Activated T-cell treated with anti-CD3 and anti-CD28 coated beads for 24 hours (primary cell): ENCODE data around the gene MAPT.
"Not testable (repeated sequence)": the region's sequence is repeated elsewhere in the genome, so short reads cannot be mapped to it uniquely, and the experiment has no call there.

Experiments used
- DNase-seq: peaks from one replicate; pipeline ENCODE4 v3.0.0-alpha.2; 2020; ENCODE audit warnings: low read depth

Gene MAPT

GRCh38 chr17:45862127-45862526 lies 32.2 kb upstream of the MAPT start:
- not testable (repeated sequence) for DNase-seq

GRCh38 chr17:45863857-45864654 lies 30.3 kb upstream of the MAPT start:
- no peak for DNase-seq

GRCh38 chr17:45867171-45867570 lies 27.2 kb upstream of the MAPT start:
- DNase-seq, result no peak

DNA sequence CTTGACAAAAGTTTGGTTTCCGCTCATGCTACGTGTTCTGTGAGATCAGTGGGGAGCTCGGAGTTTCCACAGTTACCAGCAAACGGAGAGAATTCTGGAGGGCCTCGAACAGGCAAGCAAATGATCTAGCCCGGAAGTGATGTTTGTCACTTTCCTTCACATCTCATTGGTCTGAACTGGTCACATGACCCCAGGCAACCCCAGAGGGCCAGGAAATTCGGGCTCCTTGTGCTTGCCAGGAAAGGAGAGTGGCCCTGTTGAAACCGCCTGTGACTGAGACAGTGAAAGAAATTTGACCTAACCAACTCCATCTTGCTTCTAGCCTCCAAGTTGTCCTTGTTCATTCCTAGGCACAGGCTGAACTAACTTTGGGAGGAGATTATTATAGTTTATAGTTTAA lies 26.7 kb upstream of the MAPT start:
- DNase-seq, result no peak

GRCh38 chr17:45868276-45868675 lies 26.1 kb upstream of the MAPT start:
- no peak for DNase-seq

DNA sequence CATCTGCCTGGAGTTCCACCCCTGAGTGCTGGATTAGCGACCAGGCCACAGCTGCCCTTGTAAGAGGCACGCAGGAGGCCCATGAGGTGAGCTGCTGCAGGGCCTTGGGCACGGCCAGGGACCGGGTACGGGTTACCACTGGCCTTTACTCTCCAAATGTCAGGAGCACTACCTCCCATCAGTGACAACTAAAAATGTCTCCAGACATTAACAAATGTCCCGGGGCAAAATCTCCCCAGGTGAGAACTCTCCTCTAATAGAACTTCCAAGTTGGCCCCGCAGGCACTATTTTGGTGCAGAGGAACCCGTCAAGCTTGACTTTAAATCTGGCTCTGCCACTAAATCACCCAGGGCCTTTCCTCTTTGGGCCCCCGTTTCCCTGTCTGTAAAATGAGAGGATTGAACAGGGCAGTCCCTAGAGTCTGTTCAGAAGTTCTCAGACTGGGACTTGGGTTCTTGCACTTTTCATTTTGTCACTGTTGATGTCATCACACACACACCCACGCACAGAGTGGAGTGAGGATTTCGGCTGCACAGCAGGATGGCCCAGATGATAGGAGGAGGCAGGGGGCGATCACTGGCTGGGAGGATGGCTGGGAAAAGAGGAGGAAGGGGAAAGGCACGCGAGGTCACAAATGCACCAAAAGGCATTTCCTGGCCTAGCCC lies 24.5 kb upstream of the MAPT start:
- DNase-seq, result no peak

DNA sequence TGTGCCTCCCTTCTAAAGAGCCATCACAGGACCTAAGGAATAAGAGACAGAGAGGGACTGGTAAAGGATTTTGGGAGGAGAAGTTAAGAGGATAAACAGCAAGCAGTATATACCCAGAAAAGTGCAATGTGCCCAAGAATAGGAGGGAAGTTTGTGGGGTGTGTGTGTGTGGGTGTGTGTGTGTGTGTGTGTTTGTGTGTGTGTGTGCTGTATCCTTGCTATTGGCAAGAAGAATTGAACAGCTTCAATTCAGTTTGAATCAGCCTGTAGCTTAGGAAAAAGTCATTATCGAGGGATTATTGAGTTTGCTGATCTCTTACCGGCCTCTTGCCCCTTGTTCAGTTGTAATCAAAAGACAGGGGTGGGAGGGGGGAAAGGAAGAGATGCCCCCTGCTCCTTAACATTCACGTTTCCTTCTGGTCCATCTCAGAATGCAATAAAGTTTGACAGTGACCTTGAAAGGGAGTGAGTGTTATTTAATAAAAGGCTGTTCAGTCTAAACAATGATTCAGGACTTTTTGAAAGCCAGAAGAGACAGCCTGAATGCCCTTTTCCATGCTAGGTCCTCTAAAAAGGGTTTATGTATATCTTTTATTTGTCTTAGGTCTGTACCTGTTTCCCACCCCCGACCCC lies 23.9 kb upstream of the MAPT start:
- no peak for DNase-seq

DNA sequence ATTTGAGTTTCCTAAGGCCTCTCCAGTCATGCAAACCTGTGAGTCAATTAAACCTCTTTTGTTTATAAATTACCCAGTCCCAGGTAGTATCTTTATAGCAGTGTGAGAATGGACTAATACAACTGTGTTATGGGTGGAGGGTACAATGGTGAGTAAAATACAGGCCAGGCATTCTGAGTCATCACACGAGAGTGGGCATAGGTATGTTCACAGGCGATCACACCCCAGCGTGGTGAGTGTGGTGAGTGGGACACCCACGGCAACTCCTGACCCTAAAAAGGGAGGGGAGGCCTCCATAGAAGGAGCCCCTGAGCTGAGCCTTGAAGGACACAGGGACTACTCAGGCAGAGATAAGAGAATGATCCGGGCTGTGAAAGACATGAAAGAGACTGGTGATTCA lies 22.6 kb upstream of the MAPT start:
- DNase-seq, result no peak

DNA sequence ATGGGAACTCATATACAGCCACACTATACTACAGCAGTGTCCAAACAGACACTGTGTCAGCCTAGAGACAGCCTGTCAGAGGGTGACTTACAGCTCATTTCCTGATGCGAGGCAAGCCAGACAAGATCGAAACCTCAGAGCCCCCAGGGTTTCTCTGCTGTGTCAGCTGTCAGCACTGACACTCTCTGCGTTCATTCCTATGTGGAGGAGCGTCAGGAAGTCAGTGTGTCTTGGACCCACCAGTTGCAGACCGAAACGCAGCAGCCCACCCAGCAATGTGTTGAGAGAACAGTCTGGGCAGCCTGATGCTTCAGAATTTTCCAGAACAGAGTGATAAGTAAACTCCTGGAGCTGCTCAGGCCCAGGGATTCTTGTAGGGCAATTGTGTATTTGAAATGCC lies 20.6 kb upstream of the MAPT start:
- peak; percentile 16 for DNase-seq

DNA sequence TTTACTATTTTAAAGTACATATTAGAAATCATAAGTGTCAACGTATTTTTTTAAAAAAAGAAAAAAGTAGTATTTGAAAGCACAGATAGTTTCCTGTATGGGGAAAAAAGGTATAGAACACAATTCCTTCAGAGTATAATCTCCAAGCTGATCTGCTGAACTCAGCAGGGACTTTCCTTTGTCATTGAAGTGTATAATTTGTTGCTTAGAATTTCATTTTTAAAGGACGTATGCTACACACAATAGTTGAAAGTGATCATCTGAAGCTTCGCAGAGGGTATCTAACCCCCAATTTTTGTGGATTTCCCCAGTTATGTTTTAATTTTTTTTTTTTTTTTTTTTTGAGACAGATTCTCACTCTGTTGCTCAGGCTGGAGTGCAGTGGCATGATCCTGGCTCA lies 20.2 kb upstream of the MAPT start:
- DNase-seq, result no peak

GRCh38 chr17:45876539-45876938 lies 17.8 kb upstream of the MAPT start:
- no peak for DNase-seq

GRCh38 chr17:45877467-45877866 lies 16.9 kb upstream of the MAPT start:
- no peak for DNase-seq

GRCh38 chr17:45883063-45883462 lies 11.3 kb upstream of the MAPT start:
- DNase-seq, result no peak

- DNase-seq, result no peak
Observed at GRCh38 chr17:45886852-45887251, 7.5 kb upstream of the MAPT start.

DNA sequence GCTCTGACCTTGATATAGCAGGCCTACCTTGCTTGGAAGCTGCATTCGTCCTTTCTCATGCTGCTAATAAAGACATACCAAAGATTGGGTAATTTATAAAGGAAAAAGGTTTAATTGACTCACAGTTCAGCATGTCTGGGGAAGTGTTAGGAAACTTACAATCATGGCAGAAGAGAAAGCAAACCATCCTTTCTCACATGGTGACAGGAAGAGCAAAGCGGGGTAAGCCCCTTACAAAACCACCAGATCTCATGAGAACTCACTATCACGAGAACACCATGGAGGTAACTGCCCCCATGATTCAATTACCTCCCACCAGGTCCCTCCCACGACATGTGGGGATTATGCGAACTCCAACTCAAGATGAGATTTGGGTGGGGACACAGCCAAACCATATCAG lies 6.0 kb upstream of the MAPT start:
- DNase-seq, result no peak

DNA sequence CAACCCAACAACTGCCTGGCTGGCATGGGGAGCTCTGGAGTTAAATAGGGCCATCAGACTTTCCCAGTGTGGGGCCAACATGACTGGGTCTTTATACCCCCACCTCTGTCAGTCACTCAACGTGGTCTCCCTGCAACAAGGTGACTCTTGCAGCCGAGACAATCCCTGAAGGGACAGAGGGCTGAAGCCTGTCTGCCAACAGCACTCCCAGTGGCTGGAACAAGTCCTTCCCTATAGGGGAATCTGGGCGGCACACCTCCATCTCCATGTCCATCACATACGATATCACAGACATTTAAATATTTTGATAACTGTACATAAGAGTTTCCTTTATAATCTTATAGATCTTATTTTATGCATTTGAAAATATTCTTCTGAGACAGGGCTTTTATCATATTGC lies 4.8 kb upstream of the MAPT start:
- DNase-seq, result no peak

DNA sequence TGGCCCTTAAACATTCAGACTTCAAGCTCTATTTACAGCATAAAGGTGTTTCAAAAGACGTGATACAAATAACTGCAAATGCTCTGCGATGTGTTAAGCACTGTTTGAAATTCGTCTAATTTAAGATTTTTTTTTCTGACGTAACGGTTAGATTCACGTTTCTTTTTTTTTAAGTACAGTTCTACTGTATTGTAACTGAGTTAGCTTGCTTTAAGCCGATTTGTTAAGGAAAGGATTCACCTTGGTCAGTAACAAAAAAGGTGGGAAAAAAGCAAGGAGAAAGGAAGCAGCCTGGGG lies 681 bp upstream of the MAPT start:
- DNase-seq, result no peak

GRCh38 chr17:45895304-45895968 lies 1.1 kb downstream of the MAPT start:
- no peak for DNase-seq

- no peak for DNase-seq
Observed at GRCh38 chr17:45895969-45896785, 1.8 kb downstream of the MAPT start.

GRCh38 chr17:45896803-45897693 lies 2.7 kb downstream of the MAPT start:
- DNase-seq, result no peak

DNA sequence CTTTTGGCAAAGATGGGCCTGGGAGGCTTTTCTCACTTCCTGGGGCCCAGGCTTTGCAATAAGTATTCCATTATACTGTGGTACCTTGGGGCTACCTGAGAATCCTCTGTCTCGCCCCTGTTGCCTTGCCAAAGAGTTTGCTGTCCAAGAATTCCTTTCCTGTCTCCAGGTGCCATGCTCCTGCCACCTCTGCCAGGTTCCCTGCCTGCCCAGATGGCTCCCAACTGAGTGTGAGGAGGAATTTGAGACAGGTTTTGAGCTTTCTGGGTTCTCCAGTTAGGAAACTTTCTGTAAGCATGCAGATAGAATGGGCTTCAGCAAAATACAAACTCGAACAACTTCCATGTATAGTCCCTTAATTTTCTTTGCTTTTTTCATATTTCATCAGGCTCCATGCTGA lies 5.8 kb downstream of the MAPT start:
- DNase-seq, result no peak
